Right ventricle myocardium inferior (tissue), 1 donor: ENCODE results near the gene COX7A1. TPM values are rescaled to one million over a fixed set of nuclear protein-coding genes. Genes with fewer than 3 reads are reported as not detected.

Source experiments
- total RNA-seq: library from RNA; stranded (reverse); fragmentation: NEBNext Ultra II Directional; extraction: Animal tissue kit (Norgen Biotek cat#: 25700); gene quantifications from one replicate; pipeline ENCODE4 v1.2.1, GENCODE V29; 2021
- donor health status: DM: no; HTN: yes; CAD: no; lungs with severe emphysema.

Gene COX7A1
- total RNA-seq, 1 donor from 2014 or later = 3,337 TPM

Other genes starting within 250 kb of the COX7A1 start
- 6.3 TPM for gene HCST, start 249.9 kb downstream of the COX7A1 start, total RNA-seq
- 34.5 TPM for gene TYROBP, start 244.2 kb downstream of the COX7A1 start, total RNA-seq
- 8.4 TPM for gene LRFN3, start 216.1 kb downstream of the COX7A1 start, total RNA-seq
- gene SDHAF1, start 157.3 kb downstream of the COX7A1 start, total RNA-seq = 9.7 TPM
- gene SYNE4, start 143.6 kb downstream of the COX7A1 start, total RNA-seq = 0.35 TPM
- 12.1 TPM for gene ALKBH6, start 138.2 kb downstream of the COX7A1 start, total RNA-seq
- gene CLIP3, start 119.6 kb downstream of the COX7A1 start, total RNA-seq = 3.6 TPM
- gene THAP8, start 98.2 kb downstream of the COX7A1 start, total RNA-seq = 4.1 TPM
- gene WDR62, start 97.5 kb downstream of the COX7A1 start, total RNA-seq = 25.5 TPM
- not detected for gene OVOL3, start 41.3 kb downstream of the COX7A1 start, total RNA-seq
- 145 TPM for gene POLR2I, start 37.6 kb downstream of the COX7A1 start, total RNA-seq
- 114 TPM for gene TBCB, start 37.0 kb downstream of the COX7A1 start, total RNA-seq
- gene CAPNS1, start 12.4 kb downstream of the COX7A1 start, total RNA-seq = 854 TPM
- 4.6 TPM for gene ZNF565, start 62.2 kb upstream of the COX7A1 start, total RNA-seq
- 34.3 TPM for gene ZNF146, start 62.7 kb upstream of the COX7A1 start, total RNA-seq
- gene ZFP14, start 226.8 kb upstream of the COX7A1 start, total RNA-seq = 3.2 TPM